DLD1 (cell line): ENCODE results near the gene LEMD2.

Experiments used
- in situ Hi-C: cut with HindIII; loops from 2 replicates; pipeline ENCODE4 v1.10.0; 2017; ENCODE audit warnings: low sequenced_read_pairs

LEMD2 gene

DNA sequence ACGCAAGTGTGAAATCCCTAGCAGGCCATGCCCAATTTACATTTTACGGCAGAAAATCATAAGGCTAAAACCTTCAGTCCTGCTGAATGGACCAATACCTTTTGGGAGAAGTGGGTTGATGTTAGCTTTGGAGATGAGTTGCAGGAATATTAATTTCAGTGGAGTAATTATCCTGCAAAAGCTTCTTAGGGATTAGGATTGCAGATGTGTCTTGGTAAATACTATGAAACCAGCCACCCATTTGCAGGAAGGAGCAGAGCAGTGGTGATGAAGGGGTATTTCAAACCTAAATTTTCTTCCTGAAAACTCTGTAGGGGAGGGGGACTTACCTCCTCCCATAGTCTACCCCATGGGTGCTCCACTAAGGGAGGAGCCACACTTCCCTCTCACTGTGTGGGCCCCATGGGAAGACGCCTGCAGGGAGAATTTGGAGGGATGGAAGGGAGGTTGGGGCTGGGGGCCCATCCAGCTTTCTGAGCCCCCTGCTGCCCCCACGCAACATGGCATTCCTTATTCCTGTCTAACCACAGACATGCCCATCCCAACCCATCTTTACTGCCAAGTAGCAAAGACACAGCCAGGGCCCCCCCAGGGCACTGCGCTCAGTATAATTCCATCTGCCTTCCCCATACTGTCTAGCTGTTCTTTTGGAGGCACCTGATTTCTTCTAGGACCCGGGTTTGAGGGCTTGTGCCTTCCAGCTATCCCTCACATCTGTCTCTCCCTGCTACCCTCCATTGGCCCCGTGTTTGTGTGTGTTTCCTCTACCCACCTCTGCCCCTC lies 62.8 kb downstream of the LEMD2 start:
- in situ Hi-C loops, result no loop called here

DNA sequence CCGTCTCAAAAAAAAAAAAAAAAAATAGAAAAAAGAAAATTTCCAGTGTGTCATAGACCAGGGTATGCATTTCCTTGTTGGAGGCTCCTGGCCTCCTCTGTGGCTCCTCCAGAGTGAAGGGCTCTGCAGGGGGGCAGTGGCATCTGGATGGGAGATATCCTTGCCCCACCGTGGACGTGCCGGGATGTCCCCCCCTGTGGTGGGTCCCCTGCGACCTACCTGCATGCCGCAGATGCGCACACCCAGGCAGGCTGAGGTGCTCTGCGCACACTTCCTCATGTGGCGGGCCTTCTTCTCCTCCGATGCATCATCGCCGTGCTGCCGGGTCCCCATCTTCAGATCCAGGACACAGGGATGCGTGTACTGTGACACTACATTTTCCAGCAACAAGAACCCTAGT lies 63.7 kb downstream of the LEMD2 start:
- in situ Hi-C loops, result no loop called here

DNA sequence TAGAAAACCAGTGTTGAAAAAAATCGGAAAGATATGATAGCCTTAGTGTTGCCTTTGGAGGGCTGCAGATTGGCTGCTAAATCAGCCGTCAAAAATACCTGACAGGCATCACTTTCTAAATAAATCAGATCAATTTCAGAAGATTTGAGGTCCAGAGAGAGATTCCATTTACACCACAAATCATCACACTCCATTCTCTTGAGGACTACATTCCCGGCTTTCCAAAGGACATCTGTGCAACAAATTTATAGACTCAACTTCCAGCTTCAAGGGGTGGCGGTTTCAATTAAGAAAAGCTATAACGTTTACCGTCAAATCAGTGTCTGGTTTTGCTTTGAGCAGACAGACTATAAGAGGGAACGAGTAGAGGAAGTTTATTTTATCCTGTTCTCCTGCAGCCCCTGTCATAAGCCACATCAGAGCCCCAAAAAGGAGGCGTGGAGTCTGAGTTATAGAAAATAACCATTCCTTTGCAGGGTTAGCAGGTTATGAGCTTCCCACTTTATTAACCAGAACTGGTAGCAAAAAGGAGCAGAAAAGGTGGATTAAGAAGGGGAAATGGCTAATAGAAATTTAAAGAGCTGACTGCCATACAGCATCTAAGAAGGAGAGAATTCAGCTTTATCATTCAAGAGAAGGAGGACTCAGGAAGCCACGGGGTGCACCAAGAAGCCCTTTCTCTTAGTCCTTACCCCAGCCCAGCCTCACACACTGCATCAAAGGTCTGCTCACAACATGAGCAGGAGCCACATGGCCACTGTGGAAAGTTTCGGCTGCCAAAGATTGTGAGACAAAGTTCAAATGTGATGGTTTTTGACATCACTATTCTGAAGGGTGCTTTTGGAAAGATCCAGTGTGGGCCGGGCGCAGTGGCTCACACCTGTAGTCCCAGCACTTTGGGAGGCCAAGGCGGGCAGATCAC lies 64.6 kb downstream of the LEMD2 start:
- in situ Hi-C loops, result no loop called here

DNA sequence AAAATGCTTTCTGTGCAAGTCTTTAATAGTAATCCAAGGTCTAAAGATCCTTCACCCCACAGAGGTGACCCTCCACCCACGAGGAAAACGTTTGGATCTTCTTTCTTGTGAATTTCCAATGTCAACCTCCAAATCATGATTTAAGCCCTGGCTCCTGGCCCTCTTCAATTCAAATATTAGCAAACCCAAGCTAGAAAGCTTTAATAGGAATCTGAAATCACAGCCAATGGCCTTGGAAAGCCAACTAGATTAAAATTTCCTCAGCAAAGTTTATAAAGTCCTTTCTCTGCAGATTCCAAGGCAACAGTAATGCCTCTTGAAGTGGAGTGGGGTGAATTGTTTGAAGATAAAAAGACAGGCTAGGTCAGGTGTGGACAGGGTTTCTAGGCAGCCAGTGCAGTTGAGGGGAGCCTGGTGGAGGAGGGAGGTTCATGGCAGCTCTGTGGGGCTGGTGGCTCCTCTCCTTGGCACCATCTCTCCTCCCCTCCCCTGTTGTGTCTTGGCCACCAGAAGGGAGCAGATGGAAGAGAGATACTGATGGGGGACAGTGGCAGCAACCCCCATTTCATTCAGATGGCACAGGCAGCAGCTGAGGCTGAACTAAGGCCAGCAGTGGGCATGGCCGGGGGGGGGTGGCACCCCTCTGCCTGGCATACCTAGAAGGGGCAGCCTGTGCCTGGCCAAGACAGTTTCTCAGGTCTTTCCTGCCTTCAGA lies 65.4 kb downstream of the LEMD2 start:
- in situ Hi-C loops, result no loop called here

DNA sequence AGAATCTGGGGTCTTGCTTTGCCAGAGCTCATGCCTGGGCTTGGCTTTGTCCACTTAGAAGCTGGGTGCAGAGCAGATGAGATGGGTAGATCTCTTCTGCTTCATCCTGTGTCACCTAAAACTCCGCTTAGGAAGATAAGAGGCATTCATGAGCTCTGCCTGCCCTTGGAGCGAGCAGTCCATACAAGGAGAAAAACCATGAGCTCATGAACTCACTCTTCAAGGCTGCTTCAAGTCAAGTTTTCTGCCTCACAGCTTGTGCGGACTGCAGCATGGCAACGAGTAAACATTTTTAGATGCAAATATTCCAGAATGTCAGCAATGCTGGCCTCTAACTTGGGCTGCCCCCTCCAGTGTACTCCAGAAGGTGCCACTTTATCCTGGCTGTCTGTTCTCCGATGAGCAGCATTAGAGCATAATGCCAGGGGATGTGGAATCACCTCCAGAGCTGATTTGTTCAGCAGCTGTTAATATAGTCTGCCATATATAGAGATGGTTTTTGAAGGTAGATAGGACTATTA lies 66.8 kb downstream of the LEMD2 start:
- in situ Hi-C loops, result no loop called here

DNA sequence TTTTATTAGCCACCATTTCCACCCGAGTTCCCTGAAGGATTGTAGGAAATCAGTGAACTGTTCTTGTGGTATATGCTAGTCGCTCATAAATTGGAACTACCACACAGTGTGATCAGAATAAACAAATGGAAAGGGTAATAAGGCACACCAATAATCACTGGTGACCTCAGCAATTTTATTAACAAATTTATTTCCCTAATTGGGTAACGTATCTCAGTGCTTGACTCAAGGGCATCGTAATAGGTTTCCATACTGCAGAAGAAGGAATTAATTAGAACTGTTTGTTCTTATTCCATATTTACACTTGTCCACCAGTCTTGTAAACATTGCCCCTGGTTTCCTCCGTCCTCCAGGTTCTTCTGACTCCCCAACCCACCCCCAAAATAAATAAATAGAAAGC lies 67.4 kb downstream of the LEMD2 start:
- in situ Hi-C loops, result no loop called here
